Fibroblast of skin of right quadriceps (primary cell): ENCODE measurements around the gene CNTNAP5.
A peak's percentile ranks its signal among the peaks of the same experiment; 100 is the strongest.

Experiments used
- DNase-seq: peaks from one replicate; pipeline ENCODE4 v3.0.0-alpha.2; 2013

Gene CNTNAP5

DNA sequence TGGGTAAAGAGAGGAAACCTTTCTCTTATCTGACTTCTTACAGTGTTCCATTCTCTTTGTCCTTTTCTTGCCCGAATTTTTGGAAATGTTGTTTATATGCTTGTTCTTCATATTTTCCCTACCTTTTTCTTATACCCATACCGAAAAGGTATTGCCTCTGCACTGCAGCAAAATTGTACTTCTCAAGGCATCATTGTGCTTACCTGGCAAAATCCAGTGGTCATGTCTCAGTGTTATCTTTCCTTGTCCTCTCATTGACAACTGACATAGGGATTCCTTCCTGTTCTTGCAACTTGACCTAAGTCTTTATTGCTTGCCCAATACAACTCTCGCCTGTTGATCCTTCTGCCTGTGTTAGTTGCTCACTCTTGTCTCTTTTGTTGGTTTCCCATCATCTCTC, 842.2 kb downstream of the CNTNAP5 start:
- no peak for DNase-seq

DNA sequence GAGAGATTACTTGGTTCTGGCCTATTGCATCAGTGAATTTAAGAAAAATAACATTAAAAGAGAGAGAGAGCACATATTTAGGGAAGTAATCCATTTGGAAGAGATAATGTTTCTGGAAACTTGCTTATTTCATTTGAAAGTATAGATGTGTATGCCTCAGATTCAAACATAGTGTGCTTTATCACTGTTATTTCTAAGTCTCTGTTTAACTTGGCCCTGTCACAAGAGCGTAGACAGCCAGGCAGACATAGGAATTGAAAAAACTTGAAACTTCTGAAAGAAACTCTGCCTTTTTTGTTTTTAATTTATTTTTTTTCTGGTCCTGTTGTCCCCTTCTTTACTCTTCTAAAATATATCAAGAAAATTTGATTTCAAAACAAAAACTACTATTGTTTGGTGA, 849.1 kb downstream of the CNTNAP5 start:
- DNase-seq = no peak

DNA sequence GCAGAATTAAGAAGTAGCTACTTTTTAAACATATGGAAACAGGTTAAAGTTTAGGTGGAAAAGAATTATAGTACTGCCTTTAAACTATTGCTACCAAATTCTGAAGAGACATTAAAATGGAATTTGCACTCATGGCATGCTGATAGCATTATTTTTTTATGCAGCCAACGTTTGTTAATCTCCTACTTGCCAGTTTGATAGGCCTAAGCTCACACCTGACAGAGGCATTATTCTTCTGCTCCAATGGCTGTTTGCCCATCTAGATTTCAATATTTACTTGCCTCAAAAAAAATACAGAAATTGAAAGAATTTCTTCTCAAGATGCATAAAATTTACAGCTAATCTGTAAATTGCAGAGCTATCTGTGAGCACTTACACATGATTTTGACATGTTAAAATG, 849.6 kb downstream of the CNTNAP5 start:
- no peak for DNase-seq

DNA sequence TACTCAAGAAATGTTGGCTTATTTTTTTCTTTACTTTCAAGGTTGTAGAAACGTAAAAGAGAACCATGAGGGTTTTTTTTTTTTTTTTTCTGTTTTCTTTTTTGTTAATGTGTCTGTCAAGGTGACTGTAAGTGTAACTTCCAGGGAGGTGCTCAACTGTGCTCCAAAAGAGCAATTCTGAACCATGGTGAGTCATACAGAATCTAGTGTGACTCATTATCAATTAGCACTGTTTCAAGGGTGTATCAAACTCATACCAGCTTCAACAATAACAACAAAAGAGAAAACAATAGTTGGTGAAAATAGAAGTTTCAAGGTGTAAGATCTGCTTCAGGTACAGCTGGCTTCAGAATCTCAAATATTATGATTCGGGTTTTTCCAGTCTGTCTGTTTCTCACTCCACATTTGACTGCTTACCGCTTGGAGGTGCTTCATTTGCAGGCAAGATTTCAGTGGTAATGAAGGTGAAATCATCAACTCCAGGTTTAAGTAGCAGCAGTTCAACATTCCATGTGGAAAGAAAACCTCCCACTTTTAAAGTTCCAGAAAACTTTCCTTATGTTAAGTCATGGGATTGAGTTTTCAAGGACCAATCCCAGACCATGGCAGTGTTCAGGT, 850.6 kb downstream of the CNTNAP5 start:
- no peak for DNase-seq

DNA sequence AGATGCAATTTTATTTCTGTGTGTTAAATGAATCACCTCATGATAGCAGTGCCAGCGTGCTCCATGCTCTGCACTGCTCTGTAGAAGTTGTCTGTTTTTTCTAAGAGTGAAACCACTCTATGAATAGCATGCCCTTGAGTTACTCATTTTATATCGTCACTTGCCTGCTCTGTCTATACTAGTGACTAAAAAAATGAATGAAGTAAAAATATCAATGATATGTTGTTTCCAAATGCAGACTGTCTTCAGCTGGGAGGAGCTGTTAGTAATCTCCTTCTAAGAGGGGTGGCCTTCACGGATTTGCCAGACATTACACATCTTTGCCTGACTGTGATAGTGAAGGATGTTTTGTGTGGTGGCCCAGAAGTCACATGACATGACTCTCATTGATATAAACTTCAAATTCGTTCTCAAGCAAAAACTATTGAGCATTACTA, 852.1 kb downstream of the CNTNAP5 start:
- DNase-seq = peak; percentile 10

DNA sequence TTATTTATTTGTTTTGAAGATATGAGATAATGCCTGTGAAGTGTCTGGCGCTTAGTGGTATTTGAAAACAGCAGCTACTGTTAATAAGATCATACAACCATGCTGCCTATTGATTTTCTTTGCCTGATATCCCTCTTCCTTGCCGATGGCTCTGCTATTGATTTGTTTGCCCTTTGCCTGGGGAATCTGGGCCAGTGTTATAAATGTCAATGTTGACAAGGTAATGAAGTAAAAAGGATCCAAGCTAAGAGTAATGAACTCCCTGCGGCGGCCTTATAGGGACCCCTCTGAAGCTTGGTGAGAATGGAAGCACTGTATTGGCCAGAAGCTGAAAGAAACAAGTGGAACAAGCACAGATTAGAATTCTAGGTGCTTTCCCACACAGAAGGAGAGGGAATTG, 854.6 kb downstream of the CNTNAP5 start:
- DNase-seq = no peak

DNA sequence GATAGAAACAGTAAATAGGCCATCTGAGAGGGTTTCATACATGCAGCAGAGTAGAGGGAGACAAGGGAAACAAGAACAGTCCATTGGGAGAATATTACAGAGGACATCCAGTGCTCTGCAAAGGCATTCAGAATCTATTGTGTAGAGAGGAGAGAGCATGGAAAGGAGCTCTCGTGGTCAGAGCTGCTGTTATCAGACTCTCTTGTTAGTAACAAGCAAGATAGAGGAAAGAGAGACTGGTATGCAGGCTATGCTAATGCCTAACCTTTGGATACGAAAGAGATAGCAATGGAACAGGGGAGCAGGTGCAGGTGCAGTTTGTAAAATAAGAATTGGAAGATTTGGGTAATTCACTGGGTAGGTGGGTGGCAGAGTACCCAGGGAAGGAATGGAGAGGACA, 855.9 kb downstream of the CNTNAP5 start:
- no peak for DNase-seq

DNA sequence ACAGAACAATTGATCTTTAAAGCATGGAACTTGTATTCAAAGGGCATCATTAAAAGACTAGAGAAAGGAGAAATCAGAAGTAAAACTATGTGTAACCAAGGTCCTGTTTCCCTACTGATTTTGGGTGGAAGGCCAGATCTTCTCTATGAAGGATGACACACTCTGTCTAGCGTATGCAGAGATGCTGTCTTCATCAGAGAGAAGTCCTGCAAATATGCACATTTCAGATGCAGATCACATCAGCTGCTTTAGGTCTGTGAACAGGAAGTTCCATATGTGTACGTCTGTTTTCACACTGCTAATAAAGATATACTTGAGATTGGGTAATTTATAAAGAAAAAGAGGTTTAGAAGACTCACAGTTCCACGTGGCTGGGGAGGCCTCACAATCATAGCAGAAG, 857.3 kb downstream of the CNTNAP5 start:
- DNase-seq = no peak

DNA sequence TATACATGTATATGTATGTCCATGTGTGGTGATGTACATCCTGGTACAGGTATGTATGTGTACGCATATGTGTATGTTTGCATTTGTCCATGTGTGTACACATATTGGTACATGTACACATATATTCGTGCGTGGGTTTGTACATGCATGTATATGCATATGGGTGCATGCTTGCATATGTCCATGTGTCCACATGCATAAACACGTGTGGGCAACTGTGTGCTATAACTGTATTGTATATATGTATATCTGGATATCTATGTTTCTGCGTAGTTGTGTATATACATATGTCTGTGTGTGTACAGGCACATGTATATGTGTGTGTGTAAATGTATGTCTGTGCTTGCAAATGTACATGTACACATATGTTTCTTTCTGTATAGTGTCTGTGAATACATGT, 858.5 kb downstream of the CNTNAP5 start:
- DNase-seq = no peak

DNA sequence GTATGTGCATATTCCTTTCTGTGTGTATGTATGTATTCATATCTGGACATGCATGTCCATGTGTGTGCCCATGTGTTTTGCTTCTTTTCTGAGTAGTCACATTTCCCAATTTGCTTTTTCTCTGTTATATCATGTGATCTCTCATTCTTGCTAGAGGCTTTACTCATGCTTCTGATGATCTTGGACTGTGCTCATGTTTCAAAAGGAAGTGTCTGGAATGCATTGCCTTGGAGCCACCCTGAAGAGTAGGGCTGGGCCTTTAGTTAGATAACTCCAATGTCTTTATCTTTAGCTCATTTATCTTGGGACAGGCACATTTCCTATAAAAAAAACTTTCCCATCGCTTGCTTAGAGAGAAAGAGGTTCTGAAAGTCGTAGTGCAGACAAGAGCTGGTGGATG, 859.2 kb downstream of the CNTNAP5 start:
- DNase-seq = no peak

DNA sequence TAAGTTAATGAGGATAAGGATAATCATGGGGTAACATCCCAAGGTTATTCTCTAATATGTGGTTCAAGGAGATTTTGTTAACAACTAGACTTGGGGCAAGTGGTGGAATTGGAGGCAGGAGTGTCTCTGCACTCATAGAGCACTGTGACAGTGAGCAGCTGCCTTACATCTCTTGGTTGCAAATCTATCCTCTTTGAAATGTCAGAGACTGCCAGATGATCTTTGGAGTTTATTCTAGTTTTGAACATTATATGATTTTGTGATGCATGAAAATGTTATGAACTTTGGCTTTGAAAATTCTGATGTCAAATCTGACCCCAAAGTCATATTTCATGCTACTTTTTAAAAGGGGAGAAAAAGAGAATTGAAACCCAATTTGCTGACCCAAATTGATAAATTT, 861.1 kb downstream of the CNTNAP5 start:
- DNase-seq = no peak

DNA sequence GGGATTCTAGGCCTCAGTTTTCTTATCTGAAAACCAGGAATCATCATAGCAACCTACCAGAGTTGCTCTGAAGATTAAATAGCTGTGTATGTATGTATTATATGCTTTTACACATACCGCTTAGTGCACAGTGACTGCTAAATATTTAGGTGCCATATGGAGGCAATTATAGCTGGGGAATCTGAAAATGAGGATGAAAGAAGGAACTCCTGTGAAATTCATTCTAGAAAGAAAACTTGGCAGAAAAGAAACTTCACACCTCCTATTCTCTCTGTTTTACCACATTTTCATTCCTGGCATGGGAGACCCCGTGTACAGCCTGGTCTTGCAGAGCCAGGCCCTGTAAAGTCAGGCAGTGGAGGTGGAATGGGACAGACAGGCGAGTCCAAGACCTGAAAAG, 862.4 kb downstream of the CNTNAP5 start:
- DNase-seq = no peak

DNA sequence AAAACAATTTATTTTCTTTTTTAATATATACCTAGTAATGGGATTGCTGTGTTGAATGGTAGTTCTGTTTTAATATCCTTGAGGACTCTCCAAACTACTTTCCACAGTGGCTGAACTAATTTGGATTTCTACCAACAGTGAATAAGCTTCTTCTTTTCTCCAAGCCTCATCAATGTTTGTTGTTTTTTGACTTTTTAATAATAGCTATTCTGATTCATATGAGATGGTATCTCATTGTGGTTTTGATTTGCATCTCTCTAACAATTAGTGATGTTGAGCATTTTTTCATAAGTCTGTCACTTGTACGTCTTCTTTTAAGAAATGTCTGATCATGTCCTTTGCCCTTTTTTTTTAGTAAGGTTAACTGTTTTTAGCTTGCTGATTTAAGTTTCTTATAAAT, 863.3 kb downstream of the CNTNAP5 start:
- DNase-seq = no peak

DNA sequence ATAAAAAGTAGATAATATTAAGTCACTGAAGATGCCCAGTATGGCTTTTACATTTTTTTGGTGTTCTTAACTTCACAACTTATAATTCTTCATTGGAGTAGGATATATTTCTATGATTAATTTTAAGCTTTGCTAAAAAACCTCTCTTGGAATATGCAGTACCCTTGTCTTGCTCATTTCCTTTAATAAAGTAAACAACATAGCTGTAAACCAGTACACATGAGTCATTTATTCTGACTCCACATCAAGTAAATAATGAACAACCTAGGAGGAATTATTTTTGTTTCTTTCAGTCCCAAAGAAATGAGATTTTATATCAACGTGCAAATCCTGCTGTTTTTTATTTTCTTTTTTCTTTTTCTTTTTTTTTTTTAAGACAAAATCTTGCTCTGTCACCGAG, 869.1 kb downstream of the CNTNAP5 start:
- no peak for DNase-seq

DNA sequence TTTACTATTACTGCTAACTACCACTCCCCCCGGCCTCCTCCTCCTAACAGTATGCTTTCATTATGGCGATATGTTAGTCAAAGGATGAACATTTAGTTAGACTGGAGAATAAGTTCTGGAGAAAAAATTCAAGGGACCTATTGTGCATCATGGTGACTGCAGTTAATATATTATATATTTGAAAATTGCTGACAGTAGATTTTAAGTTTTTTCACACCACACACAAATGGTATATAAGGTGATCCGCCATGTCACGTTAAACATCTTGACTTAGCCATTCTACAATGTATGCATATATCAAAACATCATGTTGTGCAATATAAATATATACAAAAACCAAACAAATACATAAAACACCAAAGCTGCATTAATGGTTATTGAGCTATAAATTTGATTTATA, 873.7 kb downstream of the CNTNAP5 start:
- no peak for DNase-seq

DNA sequence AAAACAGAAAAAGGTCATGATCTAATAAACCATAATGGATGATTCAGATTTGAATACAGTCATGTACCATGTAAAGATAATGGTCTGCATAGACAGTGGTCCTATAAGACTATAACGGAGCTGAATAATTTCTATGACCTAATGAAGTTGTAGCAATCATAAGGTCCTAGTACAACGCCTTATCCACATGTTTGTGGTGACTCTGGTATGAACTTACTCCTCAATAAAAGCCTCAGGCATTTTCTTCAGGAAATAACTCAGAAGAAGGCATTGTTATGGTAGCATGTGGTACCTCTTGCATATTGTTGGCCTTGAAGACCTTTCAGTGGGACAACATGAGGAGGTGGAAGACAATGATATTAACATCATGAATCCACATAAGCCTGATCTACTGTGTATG, 883.3 kb downstream of the CNTNAP5 start:
- no peak for DNase-seq

DNA sequence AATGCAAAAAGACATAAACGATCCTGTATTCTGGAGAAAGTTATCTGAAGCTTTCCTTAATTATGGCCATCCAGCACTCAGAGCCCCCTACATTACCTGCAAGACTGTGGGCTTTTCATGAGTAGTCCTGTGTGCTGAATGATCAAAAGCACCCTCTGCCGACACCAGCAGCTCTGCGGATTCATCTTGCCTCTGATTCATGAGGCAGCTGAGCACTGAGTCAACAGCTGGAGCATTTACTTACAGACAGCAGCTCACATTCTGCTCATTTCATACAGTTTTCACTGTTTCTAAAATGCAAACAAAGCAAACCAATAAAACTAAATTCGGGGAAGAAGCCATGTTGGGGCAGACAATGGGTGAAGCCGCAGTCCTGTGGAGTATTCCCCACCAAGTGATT, 886.5 kb downstream of the CNTNAP5 start:
- DNase-seq = no peak

DNA sequence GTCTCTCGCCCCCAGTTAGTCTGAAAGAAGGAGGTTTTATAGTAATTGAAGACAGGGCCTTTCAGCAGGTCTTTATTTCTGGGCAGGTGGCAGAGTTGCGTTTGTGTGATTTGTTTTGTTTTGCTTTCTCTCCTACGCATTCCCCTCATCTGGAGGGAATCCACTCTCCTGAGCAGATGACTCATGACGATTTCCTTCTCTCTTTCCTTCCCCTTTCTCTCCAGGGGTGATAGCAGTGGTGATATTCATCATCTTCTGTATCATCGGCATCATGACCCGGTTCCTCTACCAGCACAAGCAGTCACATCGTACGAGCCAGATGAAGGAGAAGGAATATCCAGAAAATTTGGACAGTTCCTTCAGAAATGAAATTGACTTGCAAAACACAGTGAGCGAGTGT, 888.8 kb downstream of the CNTNAP5 start:
- no peak for DNase-seq

DNA sequence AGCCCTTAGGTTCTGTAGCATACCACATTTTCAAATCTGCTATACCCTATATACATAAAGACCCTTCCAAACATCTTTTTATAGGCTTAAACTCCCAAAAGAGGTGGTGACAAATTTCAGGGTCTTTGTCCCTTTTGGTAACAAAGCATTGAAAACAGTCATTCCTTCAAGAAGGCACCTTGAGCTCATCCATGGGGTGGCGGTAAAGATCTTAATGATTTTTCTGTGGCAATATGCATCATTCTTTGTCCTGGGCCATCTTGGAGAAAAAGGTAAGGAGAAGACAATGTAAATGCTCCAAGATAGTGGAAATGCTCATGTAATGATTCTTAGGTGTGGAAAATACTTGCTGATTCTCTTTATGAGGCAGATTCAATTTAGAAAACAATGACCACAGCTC, 890.5 kb downstream of the CNTNAP5 start:
- DNase-seq = no peak

DNA sequence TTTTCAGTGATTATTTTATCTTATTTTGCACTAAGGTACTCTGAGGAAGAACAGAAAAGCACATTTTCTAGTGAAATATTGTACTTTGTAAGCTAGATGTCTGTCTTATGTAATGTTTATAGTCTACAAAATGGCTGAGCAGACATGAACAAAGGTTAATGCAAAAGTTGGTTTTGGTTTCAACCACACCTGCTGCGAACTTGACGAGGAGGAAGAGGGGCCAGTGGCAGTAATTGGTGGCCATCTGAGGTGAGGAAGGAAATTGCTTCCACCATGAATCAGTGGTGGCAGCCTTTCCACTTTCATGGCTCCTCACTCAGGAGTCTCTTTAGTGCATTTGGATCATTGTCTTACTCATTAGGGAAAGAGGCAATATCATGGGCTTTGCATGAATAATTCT, 894.2 kb downstream of the CNTNAP5 start:
- no peak for DNase-seq

DNA sequence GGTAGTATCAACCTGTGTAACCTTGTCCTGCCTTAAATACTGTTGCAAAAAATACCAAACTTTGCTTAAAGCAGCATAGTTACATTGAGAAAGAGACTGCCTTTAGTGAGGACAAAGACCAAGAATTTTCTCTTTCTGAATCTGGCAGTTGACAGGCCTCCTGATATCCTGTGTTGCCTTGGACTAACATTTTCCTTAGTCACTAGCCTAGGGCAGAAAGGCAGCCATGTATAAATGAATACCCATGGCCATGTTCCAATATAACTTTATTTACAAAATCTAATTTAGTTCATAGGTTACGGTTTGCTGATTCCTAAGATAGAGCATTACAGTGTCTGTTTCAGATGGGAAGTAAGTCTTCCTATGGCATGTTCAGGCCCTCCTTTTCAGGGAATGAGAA, 895.4 kb downstream of the CNTNAP5 start:
- DNase-seq = no peak

DNA sequence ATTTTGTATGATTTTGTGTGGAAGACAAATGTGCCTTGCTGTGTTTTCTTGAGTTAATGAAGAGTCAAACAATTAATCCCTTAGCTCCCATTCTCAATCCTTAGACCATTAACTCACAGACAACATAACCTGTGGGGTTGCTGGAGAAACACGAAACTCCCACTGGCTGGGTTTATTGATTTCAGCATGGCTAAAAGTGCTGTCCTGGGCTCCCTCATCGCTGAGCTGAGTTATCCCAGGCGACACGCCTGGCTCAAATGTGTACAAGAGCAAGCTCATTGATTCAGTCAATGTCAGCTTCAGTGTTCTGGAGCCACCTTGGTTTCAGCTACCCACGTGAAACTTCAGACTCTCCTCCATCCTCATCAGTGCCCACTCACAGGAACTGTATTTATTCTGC, 896.1 kb downstream of the CNTNAP5 start:
- DNase-seq = no peak

DNA sequence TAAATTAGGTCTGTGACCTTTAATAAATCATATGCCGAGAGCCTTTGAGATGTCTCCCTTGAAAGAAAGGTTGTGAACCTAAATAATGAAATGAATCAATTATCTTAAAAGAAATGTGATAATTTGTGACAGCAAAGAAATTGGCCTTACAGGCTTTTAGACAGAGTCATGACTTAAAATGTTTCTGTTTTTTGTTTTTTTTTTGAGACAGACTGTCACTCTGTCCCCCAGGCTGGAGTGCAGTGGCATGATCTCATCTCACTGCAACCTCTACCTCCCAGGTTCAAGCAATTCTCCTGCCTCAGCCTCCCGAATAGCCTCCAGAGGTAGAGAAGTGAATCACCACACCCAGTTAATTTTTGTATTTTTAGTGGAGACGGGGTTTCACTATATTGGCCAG, 898.0 kb downstream of the CNTNAP5 start:
- DNase-seq = no peak

DNA sequence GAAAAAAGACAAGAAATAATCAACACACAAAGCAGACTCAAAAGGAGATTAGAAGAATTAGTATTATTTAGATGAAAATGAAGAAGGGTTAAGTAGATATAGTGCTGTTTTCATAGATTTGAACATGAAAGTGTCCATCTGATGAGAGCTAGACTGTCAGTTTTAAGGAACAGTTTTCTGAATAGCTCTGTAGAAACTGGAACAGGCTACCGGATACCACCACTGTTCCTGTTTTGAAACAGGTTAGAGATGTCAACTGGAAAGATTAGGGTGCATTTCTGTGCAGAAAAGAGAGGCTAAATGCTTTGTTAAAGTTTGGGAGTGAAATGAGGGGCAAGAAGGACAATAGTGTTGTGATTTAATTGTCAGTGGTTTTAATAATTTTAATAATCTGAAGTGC, 908.8 kb downstream of the CNTNAP5 start:
- DNase-seq = no peak

DNA sequence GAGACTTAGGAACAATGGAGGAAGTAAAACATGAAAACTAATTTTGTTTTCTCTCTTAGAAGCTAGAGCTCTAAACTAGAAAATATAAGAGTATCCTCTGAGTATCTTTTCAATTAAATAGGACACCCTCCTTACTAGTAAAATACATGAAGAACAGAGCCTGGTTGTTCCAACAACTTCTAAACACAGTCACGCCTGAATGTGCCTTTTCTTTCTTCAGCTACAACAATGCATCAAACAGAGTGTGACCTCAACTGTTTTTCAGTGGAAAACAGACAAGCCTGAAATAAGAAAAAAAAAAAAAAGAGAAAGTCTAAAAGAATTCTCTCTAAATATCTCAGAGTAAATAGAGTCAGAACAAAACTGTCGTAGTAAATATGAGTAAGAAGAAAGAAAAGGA, 928.8 kb downstream of the CNTNAP5 start:
- DNase-seq = no peak

DNA sequence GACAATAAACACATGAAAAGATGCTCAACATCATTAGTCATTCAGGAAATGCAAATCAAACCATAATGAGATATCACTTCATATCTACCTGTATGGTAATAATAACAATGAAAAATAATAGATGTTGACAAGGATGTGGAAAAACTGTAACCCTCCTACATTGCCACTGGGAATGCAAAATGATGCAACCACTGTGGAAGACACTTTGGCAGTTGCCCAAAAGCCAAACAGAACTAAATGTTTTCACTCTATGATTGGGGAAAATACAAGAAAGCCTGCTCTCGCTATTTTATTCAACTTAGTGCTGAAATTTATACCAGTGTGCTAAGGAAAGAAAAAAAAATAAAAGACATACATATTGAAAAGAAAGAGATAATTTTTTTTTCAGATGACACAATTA, 934.5 kb downstream of the CNTNAP5 start:
- DNase-seq = no peak
